Astrocyte (in vitro differentiated cells and primary cell): ENCODE measurements around the gene IKBKG.
"Not testable (repeated sequence)": the region's sequence is repeated elsewhere in the genome, so short reads cannot be mapped to it uniquely, and the experiment has no call there.

ENCODE experiments used
- EZH2 ChIP-seq: IDR thresholded peaks from 2 replicates; pipeline ENCODE4 v1.6.1; 2012; ENCODE audit warnings: mild to moderate bottlenecking, low read length, inconsistent platforms; ENCODE audit not compliant: insufficient read depth
- TF ChIP-seq, protein P1 (sequence below): IDR thresholded peaks from 2 replicates; pipeline ENCODE4 v1.5.1; 2011; ENCODE audit warnings: low read depth, mild to moderate bottlenecking, inconsistent platforms, low read length, moderate library complexity; ENCODE audit not compliant: insufficient read depth

DNA sequence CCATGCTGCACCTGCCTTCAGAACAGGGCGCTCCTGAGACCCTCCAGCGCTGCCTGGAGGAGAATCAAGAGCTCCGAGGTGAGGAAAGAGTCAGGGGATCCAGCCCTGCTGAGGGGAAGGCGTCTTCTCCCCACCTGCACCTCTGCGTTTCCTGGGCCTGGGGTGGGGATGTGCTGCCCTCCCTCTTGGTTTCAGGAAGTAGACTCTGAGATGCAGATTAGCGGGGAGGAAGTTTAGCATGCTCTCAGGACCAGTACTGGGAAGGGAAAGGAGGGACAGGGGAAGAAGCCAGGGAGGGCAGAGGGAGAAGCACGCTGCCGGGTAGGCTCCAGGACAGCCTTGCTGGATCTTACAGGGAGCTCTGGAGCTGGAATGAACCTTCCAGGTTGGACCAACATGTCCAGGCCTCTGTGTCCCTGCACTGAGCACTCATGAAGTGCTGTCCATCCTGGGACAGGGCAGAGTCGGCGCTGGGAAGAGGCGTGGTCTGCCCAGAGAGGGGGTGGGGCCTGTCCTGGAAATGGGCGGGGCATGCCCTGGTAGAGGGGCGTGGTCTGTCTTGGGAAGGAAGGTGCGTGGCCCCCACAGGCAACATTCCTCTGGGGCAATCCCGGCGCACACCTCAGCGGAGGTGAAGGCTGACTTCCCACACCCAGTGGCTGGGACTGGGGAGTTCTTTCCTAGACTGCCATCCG is 4.8 kb downstream of the IKBKG start:
- not testable (repeated sequence) for TF ChIP-seq EZH2
- TF ChIP-seq, protein P1, sequence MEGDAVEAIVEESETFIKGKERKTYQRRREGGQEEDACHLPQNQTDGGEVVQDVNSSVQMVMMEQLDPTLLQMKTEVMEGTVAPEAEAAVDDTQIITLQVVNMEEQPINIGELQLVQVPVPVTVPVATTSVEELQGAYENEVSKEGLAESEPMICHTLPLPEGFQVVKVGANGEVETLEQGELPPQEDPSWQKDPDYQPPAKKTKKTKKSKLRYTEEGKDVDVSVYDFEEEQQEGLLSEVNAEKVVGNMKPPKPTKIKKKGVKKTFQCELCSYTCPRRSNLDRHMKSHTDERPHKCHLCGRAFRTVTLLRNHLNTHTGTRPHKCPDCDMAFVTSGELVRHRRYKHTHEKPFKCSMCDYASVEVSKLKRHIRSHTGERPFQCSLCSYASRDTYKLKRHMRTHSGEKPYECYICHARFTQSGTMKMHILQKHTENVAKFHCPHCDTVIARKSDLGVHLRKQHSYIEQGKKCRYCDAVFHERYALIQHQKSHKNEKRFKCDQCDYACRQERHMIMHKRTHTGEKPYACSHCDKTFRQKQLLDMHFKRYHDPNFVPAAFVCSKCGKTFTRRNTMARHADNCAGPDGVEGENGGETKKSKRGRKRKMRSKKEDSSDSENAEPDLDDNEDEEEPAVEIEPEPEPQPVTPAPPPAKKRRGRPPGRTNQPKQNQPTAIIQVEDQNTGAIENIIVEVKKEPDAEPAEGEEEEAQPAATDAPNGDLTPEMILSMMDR, result not testable (repeated sequence)
